T47D (cell line): Measurements from ENCODE around the gene HIPK1.

Experiments used
- DNase-seq, 2 experiments: peaks; one replicate each; pipeline versions ENCODE4 v3.0.0 to v3.0.0-alpha.2; 2011 to 2012; ENCODE audit warnings: low read depth in 1 of 2, low spot score in 1 of 2
- JUND ChIP-seq: IDR thresholded peaks from 2 replicates; pipeline ENCODE4 v1.6.1; 2012; ENCODE audit warnings: low read depth
- in situ Hi-C: cut with HindIII; loops from 2 replicates; pipeline ENCODE4 v1.10.0; 2016; ENCODE audit warnings: low sequenced_read_pairs, low pct_unique_long_range_greater_than_20kb

The HIPK1 gene

DNA sequence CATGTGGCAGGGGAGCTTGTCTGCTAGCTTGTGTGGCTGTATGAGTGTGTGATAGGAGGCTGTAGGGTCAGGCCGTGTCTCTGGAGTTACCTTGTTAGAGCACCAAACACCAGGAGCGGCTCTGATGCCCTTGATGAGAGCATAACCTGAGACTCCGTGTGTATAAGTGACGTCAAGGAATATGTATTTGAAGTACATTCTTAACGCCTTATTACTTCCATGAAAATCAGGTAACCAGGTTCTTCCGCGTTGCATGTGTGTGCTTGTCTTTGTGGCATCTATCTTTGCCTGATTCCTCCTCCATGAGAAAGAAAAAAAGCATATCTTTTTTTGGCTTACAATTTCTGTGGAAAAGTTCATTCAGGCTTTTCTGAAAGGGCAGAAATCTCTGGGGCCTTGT is 54.7 kb downstream of the HIPK1 start:
- TF ChIP-seq JUND = no peak
- DNase-seq = no peak
- in situ Hi-C loops = no loop called here

DNA sequence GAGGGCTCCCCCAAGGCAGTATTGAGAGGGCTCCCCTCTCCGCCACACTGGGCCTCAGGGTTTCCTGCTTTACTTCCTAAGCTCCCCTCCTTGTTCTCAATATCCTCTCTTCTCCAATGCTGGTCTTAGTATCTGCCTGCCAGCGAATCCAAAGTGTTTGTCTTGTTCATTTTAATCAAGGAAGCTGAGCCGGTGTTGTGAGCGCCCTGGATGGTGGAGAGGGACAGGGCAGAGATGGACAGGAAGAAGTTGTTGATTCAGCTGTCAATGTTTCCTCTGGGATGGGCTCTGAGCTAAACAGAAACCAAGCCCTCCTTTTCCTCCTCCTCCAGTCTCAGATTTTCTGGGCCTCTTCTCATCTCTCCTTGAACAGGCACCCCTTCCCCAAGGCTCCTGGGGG is 55.6 kb downstream of the HIPK1 start:
- DNase-seq = no peak
- no peak for TF ChIP-seq JUND
- in situ Hi-C loops = no loop called here

DNA sequence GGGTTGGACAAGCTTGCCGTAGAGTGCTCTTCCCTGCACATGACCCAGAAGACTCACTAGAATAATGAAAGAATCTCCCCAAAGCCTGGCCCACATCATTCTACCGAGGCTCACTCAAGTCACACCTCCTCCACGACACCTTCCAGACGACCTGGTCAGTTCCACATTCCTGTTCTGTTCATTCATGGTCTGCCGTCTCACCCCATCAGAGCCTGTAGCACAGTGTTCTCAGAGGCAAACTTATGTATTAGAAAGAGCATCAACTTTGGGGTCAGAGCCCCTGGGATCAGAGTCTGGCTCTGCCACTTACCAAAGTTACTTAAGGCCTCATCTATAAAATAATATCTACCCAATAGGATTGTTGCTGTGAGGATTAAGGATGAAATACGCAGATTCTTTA is 57.7 kb downstream of the HIPK1 start:
- no peak for DNase-seq
- TF ChIP-seq JUND = no peak
- in situ Hi-C loops = no loop called here

DNA sequence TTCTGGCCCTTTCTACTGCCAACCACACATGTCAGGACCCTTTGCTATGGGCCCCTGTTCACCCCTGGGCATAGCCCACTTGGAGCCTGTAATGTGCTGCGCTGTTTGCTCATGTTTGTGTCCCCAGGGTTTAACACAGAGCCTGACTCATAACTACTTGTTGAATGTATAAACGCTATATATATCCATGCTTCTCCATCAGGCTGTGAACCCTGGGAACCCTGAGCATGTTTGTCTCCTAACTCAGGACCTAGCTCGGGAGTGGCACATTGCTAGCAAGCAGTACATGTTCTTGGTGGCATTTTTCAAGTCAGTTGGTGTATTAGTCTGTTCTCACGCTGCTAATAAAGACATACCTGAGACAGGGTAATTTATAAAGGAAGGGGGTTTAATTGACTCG is 58.1 kb downstream of the HIPK1 start:
- in situ Hi-C loops = no loop called here
- no peak for TF ChIP-seq JUND
- no peak for DNase-seq

DNA sequence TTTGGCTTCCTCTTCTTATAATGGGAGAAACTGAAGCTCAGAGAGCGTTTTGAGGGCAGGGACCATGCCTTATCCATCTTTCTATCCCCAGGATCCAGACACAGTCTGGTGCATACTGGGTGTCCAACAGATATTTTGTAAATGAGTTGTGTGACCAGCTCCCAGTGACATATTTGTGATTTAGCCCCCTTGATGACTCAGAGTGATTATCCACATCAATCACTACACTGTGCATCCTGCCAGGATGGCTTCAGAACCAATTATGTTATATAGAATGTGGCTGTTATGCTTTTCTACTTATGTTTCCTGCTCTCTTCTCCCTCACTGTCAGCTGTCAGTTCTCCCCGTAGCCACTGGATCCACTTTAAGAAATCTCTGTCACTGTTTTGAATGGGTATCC is 61.4 kb downstream of the HIPK1 start:
- TF ChIP-seq JUND = no peak
- DNase-seq = no peak
- in situ Hi-C loops = no loop called here

DNA sequence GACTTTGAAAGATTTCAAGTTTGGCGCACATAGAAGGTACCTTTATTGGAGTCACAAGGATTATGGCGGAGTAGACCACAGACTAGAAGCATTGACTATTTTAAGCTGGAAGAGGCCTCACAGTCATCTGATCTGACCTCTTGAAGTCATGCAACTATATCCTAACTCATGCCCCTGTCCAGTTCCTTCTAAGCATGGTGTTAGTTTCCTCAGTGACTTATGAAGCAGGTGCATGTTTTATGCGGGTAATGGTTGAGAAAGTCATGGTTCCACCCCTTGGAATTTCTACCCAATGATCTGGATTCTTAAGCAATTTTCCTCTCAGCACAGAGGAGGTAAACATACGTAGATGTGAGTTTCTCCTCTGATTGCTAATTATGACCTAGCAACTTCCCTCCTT is 61.8 kb downstream of the HIPK1 start:
- in situ Hi-C loops = no loop called here
- TF ChIP-seq JUND = no peak
- DNase-seq = no peak

DNA sequence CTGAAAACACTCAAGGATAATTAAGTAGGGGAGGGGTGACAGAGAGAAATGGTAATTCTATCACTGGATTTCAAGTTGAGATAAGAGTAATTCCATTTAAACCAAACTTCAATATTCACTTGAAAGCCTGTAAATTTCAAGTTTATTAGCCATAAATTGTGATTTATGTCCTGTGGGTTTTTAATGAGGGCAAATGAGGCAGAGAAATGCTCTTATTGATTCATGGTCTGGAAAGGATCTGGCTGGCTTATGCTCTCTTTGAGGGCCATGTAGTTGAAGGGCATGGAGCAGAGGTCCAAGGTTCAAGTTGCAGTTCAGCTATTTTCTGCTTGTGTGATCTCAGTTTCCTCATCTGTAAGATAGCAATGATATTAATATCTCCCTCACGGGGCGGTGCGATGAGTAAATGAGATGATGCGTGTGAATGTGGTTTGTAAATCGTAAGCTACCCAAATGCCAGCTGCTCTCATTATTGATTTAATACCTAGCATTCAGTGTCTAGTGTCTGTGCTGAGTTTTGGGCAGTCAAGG is 62.4 kb downstream of the HIPK1 start:
- DNase-seq = no peak
- in situ Hi-C loops = no loop called here
- TF ChIP-seq JUND = no peak

DNA sequence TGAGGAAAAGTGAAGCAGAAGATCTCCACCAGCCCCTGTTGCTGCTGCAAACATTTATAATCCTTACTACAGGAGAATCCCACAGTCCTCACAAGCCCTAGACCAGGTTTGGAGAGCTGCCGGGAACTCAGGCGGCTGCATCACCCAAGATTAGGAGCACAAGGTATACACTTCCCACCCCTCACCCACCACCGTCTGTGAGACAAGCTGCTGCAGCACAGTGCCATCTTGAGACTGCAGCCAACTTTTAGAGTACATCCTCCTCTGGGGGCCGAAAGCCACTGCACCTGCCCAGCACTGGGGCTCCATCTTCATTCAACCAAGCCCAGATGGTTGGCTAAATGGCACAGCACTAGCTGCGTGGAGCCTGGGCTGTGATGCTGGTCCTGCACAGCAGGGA is 63.9 kb downstream of the HIPK1 start:
- no peak for TF ChIP-seq JUND
- in situ Hi-C loops = no loop called here
- DNase-seq = no peak

DNA sequence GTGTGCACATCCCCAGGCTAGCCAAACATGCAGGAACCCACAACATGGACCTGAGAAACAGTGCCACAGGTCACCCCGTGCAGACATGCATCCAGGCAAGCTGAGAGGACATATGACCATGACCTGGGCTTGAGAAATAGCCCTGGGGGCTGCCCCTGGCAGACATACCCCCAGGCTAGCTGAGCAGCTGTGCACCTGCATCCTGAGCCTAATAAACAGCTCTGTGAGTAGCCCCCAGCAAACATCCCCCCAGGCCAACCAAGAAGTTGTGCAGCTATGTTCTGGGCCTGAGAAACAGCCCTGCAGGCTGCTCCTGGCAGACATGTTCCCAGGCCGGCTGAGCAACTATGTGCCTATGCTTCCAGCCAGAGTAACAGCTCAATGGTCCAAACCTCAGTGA is 64.6 kb downstream of the HIPK1 start:
- TF ChIP-seq JUND = no peak
- in situ Hi-C loops = no loop called here
- DNase-seq = no peak

DNA sequence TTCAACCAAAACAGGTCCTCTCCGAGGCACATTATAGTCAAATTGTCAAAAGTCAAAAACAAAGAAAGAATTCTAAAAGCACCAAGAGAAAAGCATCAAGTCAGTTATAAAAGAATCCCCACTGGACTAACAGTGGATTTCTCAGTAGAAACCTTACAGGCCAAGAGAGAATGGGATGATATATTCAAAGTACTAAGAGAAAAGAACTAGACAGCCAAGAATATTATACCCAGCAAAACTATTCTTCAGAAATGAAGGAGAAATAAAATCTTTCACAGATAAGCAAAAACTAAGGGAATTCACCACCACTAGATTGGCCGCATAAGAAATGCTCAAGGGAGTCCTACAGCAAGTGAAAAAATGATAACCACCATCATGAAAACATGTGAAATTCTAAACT is 66.3 kb downstream of the HIPK1 start:
- DNase-seq = no peak
- in situ Hi-C loops = no loop called here

DNA sequence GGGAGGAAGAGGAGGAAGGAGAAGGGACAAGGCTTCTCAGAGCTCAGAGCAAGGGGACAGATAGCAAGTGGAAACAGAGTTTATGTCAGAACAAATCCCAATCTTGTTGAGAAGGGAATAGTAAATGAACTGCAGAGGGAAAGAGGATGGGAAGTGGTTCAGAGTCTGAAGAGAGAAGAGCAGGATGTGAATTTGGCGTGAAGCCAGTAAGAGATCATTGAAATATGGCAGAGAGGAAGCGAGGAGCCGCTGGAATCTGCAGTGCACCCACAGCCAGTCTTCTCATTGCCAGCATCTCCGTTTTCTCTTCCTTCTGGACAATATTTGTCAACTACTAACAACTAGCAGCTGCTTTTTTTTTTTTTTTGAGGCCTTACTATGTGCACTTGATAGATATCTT is 69.2 kb downstream of the HIPK1 start:
- no peak for TF ChIP-seq JUND
- in situ Hi-C loops = no loop called here
- no peak for DNase-seq

More for the DNA sequence above, 66.3 kb downstream of the HIPK1 start:
- no peak for TF ChIP-seq JUND

DNA sequence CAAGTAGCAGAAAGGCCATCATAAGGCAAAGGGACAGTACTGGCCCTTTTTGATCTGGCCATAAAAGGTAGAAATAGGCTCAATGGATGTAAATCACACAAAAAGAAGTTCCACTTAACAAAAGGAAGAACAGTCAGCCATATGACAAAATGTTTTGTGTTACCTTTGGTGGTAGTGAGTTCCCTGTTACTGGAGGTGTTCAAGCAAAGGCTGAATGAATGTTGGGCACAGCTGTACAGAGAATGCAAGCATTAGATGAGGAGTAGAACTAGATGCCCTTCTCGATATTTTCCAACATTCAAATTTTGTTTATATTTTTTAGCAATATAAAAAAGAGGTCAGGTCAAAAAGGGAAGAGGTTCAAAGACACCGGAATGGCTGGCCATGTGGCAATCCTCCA is 70.1 kb downstream of the HIPK1 start:
- in situ Hi-C loops = no loop called here
- no peak for DNase-seq
- TF ChIP-seq JUND = no peak

DNA sequence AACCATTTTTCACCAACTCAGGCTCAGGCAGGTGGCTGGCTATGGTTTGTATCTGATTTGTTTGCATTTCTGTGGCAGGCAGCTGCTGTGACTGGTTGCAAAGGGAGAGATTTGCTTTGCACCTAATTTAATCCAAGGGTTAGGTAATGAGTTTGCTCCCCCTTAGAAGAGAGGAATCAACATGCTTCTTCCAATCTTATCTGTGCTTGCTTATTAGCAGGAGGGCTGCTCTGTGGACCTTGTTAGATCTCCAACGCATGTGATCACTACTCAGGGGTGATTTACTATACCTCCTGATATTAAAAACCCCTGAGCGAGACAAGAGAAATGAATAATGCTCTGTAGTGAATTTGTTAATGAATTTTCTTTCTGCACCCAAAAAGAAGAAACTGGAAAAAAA is 70.7 kb downstream of the HIPK1 start:
- in situ Hi-C loops = no loop called here
- no peak for DNase-seq

DNA sequence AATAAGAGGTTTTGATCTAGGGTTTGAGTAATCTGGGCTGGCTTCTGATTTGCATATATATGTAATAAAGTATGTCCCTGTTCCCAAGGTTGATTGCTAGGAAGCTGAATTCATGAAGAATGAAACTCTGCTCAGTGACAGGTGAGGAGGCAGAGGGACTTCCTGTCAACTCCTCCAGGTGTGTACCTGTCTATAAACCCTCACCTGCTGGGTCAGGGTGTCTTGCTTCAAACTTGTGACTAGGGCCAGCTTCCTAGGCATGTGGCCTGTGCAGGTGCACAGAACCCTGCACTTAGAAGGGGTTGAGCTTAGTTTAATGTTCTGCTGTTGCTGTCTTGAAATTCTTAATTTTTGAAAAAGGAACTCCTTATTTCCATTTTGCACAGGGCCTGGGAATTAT is 71.3 kb downstream of the HIPK1 start:
- DNase-seq = peak in 1 of 2 experiments; percentile 55
- no peak for TF ChIP-seq JUND
- in situ Hi-C loops = no loop called here

More for the DNA sequence above, 70.7 kb downstream of the HIPK1 start:
- no peak for TF ChIP-seq JUND
